Mesodermal cell (in vitro differentiated cells): ENCODE data around the gene EFCAB6.

Experiments
- H3K27ac ChIP-seq: 2 replicates; pipeline ENCODE4 v1.7.0; 2013; ENCODE audit warnings: mild to moderate bottlenecking, low read depth, low read length, moderate library complexity; ENCODE audit not compliant: severe bottlenecking
- H3K36me3 ChIP-seq: 2 replicates; pipeline ENCODE4 v1.7.1; 2013; ENCODE audit warnings: mild to moderate bottlenecking, low read length, moderate library complexity; ENCODE audit not compliant: control insufficient read depth, insufficient read depth
- H3K4me1 ChIP-seq: one replicate; pipeline ENCODE4 v1.7.1; 2013; ENCODE audit warnings: mild to moderate bottlenecking, low read length; ENCODE audit not compliant: insufficient read depth, control insufficient read depth, poor library complexity, severe bottlenecking
- H3K4me3 ChIP-seq: 2 replicates; pipeline ENCODE4 v1.7.0; 2013; ENCODE audit warnings: low read length, control low read depth, mild to moderate bottlenecking; ENCODE audit not compliant: insufficient read depth, poor library complexity, severe bottlenecking; ENCODE audit errors: extremely low read depth
- H3K9me3 ChIP-seq: 2 replicates; pipeline ENCODE4 v1.7.1; 2013; ENCODE audit warnings: mild to moderate bottlenecking, low read length, moderate library complexity; ENCODE audit not compliant: control insufficient read depth
- WGBS, 2 experiments: methylation state at CpG; one replicate each; pipeline ENCODE4 v1.1.5; 2013; ENCODE audit warnings: missing lambda C conversion rate in 2 of 2; ENCODE audit not compliant: insufficient coverage in 2 of 2; 5-methylcytosine and 5-hydroxymethylcytosine counted together

The EFCAB6 gene

DNA sequence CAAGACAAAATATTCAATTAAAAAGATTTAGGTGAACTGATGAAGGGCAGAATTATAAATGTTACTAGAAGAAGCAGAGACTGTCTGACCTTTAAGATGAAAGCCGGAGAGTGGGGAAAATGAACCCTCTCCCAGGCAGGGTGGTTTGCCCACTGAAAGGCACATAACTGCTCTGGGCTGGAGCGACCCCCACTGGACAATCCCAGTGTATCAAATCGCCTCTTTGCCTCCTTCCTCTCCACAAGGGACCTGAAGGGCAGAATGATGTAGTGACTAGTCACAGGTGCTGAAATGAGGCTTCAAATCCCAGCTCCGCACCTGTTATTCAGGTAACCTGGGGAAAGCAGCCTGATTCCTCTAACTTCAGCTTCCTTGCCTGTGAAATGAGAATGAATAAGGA lies 69.0 kb downstream of the EFCAB6 start:
- no peaks in the 10 kb centered on the region for H3K4me1 ChIP-seq
- no peak overlapping the region for H3K4me3 ChIP-seq
- H3K36me3 ChIP-seq, result no peaks in the 10 kb centered on the region
- no peak overlapping the region for H3K27ac ChIP-seq
- no peaks in the 10 kb centered on the region for H3K9me3 ChIP-seq
- 60 to 73% methylated on average over 2 to 4 of the region's 4 CpGs for WGBS, 2 experiments

DNA sequence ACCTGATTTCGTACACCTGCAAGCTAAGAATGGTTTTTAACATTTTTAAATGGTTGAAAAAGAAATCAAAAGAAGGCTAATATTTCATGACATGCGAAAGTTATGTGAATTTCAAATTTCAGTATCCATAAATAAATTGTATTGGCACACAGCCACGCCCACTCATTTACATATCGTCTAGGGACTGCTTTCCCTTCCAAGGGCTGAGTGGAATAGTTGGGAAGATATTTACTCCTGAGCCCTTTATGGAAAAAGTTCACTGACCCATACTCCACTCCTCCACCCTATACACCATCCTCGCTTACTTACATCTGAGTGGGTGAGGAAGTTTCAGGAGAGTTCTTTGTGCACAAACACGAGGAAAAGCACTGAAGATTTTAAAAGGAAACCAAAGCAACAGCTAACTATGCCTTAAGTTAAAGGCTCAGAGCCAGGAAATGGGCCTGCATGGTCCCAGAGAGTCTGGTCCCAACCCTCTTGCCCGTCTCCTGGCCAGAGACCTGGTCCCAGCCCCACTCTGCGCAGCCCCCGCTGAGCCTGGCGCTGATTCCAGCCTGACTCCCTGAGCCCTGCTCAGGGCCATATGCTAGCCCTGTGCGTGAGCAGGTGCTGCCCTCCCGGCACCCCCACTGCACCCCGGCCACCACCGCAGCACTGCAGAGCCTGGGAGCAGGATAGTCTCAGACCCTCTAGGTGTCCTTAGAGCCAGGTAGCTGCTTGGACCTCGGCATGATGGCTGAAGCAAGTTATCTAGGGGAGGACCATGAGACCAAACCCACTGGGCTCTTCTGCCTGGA lies 69.8 kb downstream of the EFCAB6 start:
- WGBS, 2 experiments, result 93 to 94% methylated on average over 8 to 10 of the region's 15 CpGs
- H3K4me1 ChIP-seq, result no peaks in the 10 kb centered on the region
- H3K36me3 ChIP-seq, result no peaks in the 10 kb centered on the region
- no peaks in the 10 kb centered on the region for H3K9me3 ChIP-seq
- no peak overlapping the region for H3K27ac ChIP-seq
- no peak overlapping the region for H3K4me3 ChIP-seq

- H3K27ac ChIP-seq, result no peak overlapping the region
- no peaks in the 10 kb centered on the region for H3K36me3 ChIP-seq
- H3K9me3 ChIP-seq, result no peaks in the 10 kb centered on the region
- no peak overlapping the region for H3K4me3 ChIP-seq
- WGBS, 2 experiments, result 87 to 89% methylated on average over 17 to 19 of the region's 19 CpGs
- no peaks in the 10 kb centered on the region for H3K4me1 ChIP-seq
Observed at GRCh38 chr22:43740587-43741270, 71.4 kb downstream of the EFCAB6 start.

DNA sequence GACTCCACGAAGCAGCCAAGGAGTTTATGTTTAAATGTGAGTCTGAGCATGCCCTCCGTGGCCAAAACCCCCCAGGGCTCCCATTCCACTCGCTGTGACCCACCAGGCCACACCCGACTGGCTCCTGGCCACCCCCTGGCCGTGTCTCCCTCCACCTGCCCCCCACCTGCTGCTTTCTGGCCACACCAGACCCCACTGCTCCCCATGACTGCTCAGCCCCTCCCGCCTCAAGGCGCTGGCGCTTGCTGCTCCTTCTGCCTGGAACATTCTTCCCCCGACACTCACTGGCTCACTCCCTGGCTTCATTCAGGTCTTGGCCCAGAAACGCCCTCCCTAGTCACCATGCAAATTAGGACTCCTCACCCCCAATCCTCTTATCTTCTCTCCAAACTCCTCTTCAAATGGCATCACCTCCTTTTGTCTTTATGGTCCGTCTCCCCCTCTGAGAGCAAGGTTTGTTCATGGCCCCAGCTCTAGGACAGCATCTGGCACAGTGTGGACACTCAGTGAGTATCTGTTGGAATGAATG lies 72.2 kb downstream of the EFCAB6 start:
- 77 to 95% methylated on average over 8 of the region's 11 CpGs for WGBS, 2 experiments
- Histone ChIP-seq H3K27ac (no peak overlapping the region), H3K4me1 (no peaks in the 10 kb centered on the region), H3K4me3 (no peak overlapping the region), H3K36me3 (no peaks in the 10 kb centered on the region), H3K9me3 (no peaks in the 10 kb centered on the region)

DNA sequence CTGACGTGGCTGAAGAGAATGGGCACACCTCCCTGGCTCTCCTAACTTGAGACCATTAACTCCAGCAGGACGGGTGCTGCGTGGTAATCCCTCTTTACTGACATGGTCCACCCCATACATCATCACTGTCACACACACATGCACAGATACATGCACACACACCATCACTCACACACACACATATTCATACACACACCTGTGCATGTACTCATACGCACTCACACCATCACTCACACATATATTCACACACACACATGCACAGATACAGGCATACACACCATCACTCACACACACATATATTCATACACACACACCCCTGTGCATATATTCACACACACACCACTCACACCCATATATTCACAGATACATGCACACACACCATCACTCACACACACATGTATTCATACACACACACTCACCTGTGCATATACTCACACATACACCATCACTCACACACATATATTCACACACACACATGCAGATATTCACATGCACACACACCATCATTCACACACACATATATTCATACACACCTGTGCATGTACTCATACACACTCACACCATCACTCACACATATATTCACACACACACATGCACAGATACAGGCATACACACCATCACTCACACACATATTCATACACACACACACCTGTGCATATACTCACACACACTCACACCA lies 74.8 kb downstream of the EFCAB6 start:
- WGBS, 2 experiments, result 85 to 95% methylated on average over 4 of the region's 4 CpGs
- Histone ChIP-seq H3K27ac (no peak overlapping the region), H3K9me3 (no peaks in the 10 kb centered on the region), H3K36me3 (no peaks in the 10 kb centered on the region), H3K4me1 (no peaks in the 10 kb centered on the region), H3K4me3 (no peak overlapping the region)

DNA sequence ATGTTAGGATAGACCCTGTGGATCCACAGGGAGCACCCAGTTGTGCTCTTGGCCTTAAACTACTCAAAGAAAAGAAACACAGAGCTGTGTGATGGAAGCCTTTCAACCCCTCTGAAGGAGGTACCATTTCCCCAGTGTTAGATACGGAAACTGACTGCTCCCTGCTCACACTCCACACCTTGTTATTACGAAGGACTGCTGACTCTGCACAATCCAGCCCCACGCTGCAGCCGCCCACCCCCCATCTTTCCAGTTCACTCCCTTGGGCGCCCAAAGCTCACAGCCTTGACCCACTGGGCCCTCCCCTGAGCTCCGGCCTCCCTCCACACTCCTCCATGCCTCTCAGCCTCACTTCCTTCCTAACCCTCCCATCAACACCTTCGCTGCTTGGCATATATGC lies 75.5 kb downstream of the EFCAB6 start:
- H3K4me1 ChIP-seq, result no peaks in the 10 kb centered on the region
- no peaks in the 10 kb centered on the region for H3K9me3 ChIP-seq
- 89% methylated on average over 6 to 7 of the region's 7 CpGs for WGBS, 2 experiments
- H3K4me3 ChIP-seq, result no peak overlapping the region
- H3K36me3 ChIP-seq, result no peaks in the 10 kb centered on the region
- no peak overlapping the region for H3K27ac ChIP-seq

DNA sequence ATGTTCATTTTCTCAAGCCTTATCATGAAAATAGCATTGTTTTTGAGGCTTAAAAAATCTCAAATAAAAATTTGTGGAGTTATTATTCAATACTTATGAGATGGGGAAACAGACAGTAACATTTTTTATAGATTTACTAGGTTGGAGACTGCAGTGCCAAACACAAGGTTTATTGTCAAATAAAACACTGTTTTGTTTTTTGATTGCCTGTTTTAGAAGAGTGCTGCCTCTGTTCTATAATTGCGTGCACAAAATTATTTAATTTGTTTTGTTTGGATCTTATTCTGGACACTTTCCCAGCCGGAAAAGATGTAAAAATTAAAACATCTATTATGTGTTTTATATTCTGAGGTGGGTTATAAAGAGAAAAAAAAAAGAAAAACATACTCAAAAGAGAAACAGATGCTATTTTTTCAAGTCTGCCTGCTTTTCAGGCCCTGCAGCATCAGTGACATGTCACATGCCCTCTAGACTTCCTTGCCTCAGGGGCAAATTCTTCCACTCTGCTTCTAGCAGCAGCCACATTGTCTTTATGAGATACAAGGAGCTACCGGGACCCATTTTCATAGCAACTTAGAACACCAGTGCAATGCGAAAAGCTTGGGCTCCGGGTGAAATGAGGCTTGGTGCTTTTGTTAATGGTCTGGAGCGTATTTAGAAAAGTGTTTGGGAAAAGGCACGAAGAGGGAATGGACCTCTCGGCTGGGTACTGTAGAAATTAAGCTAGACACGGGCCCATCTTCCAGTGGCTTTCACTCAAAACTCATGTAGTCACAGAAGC lies 77.5 kb downstream of the EFCAB6 start:
- no peaks in the 10 kb centered on the region for H3K9me3 ChIP-seq
- H3K27ac ChIP-seq, result no peak overlapping the region
- H3K36me3 ChIP-seq, result no peaks in the 10 kb centered on the region
- H3K4me1 ChIP-seq, result no peaks in the 10 kb centered on the region
- H3K4me3 ChIP-seq, result no peak overlapping the region
- 89 to 92% methylated on average over 5 to 7 of the region's 9 CpGs for WGBS, 2 experiments

DNA sequence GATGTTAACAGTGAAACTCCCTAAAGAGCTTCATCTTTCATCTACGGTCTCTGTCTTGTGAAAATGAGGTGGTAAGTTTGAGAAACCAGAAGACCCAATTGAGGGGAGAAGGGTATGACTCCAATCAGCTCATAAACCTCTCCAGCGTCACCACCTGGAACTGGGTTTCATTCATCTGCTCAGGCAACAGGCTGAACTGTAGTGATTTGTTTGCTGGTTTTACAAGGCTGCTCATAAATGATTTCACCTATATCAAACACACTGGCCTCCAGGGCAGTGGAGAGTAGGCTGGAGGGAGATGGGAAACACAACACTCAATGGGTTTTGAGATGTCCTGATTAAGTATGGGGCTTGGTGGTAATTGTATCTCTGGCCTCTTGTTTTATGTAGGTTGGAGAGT lies 79.0 kb downstream of the EFCAB6 start:
- no CpG with 5 or more reads among the region's 2 CpGs for WGBS, 2 experiments
- H3K27ac ChIP-seq, result no peak overlapping the region
- no peaks in the 10 kb centered on the region for H3K36me3 ChIP-seq
- no peak overlapping the region for H3K4me3 ChIP-seq
- no peaks in the 10 kb centered on the region for H3K4me1 ChIP-seq
- no peaks in the 10 kb centered on the region for H3K9me3 ChIP-seq

DNA sequence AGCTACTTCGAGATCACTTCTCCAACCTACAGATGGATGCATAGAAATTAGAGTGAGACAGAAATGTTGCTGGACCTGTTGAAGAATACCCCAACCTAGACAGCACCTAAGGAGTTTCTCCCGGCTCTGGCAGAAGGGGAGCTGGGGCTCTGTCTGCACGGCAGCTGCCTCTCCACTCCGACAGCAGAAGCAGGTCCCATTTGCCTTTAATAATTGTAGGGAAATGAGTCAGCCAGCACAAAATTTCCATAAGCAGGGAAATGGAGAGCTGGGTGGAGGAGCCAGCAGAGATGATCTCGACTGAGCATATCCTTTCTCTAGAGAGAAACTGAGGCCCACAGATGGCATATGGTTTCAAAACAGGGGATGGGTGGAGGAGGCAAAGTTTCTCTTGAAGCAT lies 80.1 kb downstream of the EFCAB6 start:
- 73 to 91% methylated on average over 2 to 4 of the region's 5 CpGs for WGBS, 2 experiments
- Histone ChIP-seq H3K27ac (no peak overlapping the region), H3K4me3 (no peak overlapping the region), H3K9me3 (no peaks in the 10 kb centered on the region), H3K4me1 (no peaks in the 10 kb centered on the region), H3K36me3 (no peaks in the 10 kb centered on the region)

DNA sequence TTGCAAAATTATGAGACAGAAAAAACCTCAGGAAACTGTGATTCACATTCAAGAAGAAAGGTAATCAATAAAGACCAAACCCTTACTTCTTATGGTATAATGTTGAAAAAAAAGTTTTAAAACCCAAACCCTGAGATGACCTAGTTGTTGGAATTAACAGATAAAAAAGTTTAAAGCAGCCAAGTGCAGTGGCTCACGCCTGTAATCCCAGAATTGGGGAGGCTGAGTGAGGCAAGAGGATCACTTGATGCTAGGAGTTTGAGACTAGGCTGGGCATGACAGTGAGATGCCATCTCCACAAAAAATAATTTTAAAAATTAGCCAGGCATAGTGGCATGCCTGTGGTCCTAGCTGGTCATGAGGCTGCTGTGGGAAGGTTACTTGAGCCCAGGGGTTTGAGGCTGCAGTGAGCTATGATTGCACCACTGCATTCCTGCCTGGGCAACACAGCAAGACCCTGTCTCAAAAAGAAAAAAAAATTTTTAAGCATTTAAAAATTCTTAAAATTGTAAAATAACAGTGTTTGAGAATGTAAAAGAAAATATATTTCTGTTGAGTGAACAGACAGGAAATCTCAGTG lies 85.1 kb downstream of the EFCAB6 start:
- no peaks in the 10 kb centered on the region for H3K9me3 ChIP-seq
- H3K36me3 ChIP-seq, result no peaks in the 10 kb centered on the region
- H3K4me3 ChIP-seq, result no peak overlapping the region
- WGBS, 2 experiments, result 100% methylated on average over 1 of the region's 1 CpG
- peaks cover 4% of the 10 kb centered on the region for H3K4me1 ChIP-seq
- H3K27ac ChIP-seq, result no peak overlapping the region
